Astrocyte (in vitro differentiated cells and primary cell): ENCODE results near the gene OR1L6. TPM values are rescaled to one million over a fixed set of nuclear protein-coding genes. Genes with fewer than 3 reads are reported as not detected.

Experiments used
- DNase-seq: peaks from one replicate; pipeline ENCODE4 v3.0.0-alpha.2; 2010; ENCODE audit warnings: low read depth
- FAIRE-seq: peaks from 2 replicates; lab custom pipeline; 2011; peaks lifted over from hg19 to GRCh38; lab: Jason Lieb, UNC
- H2AFZ ChIP-seq: 2 replicates; pipeline ENCODE4 v1.6.0; 2012; ENCODE audit warnings: low read depth, low read length, inconsistent platforms
- H3K27ac ChIP-seq: 2 replicates; pipeline ENCODE4 v1.5.1; 2011; ENCODE audit warnings: low read depth, low read length, inconsistent platforms
- H3K27me3 ChIP-seq: 2 replicates; pipeline ENCODE4 v1.6.0; 2011; ENCODE audit warnings: low read length, inconsistent platforms; ENCODE audit not compliant: insufficient read depth
- H3K36me3 ChIP-seq: 2 replicates; pipeline ENCODE4 v1.5.1; 2011; ENCODE audit warnings: low read length, inconsistent platforms; ENCODE audit not compliant: insufficient read depth
- H3K4me1 ChIP-seq: 2 replicates; pipeline ENCODE4 v1.5.1; 2011; ENCODE audit warnings: low read length, inconsistent platforms; ENCODE audit not compliant: insufficient read depth
- H3K4me2 ChIP-seq: 2 replicates; pipeline ENCODE4 v1.6.0; 2012; ENCODE audit warnings: low read length, inconsistent platforms
- H3K4me3 ChIP-seq: 2 replicates; pipeline ENCODE4 v1.5.1; 2011; ENCODE audit warnings: low read depth, mild to moderate bottlenecking, low read length, inconsistent platforms; ENCODE audit not compliant: insufficient read depth
- H3K79me2 ChIP-seq: 2 replicates; pipeline ENCODE4 v1.6.0; 2012; ENCODE audit warnings: mild to moderate bottlenecking, low read length, inconsistent platforms; ENCODE audit not compliant: insufficient read depth
- H3K9ac ChIP-seq: 2 replicates; pipeline ENCODE4 v1.6.0; 2012; ENCODE audit warnings: mild to moderate bottlenecking, low read length, inconsistent platforms
- H3K9me3 ChIP-seq: 2 replicates; pipeline ENCODE4 v1.5.1; 2012; ENCODE audit warnings: low read depth, mild to moderate bottlenecking, low read length, inconsistent platforms; ENCODE audit not compliant: insufficient read depth
- H4K20me1 ChIP-seq: 2 replicates; pipeline ENCODE4 v1.6.0; 2012; ENCODE audit warnings: low read length, inconsistent platforms; ENCODE audit not compliant: insufficient read depth
- H3K27ac Mint-ChIP-seq: one replicate; pipeline ENCODE4 v1.8.0; 2021; ENCODE audit warnings: mild to moderate bottlenecking, mixed read lengths; ENCODE audit not compliant: unreplicated experiment
- H3K27me3 Mint-ChIP-seq: one replicate; pipeline ENCODE4 v1.8.0; 2021; ENCODE audit warnings: low read depth, mixed read lengths; ENCODE audit not compliant: unreplicated experiment
- H3K36me3 Mint-ChIP-seq: one replicate; pipeline ENCODE4 v1.8.0; 2021; ENCODE audit warnings: low read depth, mixed read lengths; ENCODE audit not compliant: unreplicated experiment
- H3K4me1 Mint-ChIP-seq: one replicate; pipeline ENCODE4 v1.8.0; 2021; ENCODE audit warnings: low read depth, mixed read lengths; ENCODE audit not compliant: unreplicated experiment
- H3K4me3 Mint-ChIP-seq: one replicate; pipeline ENCODE4 v1.8.0; 2021; ENCODE audit warnings: mild to moderate bottlenecking, moderate library complexity, mixed read lengths; ENCODE audit not compliant: unreplicated experiment
- H3K9me3 Mint-ChIP-seq: one replicate; pipeline ENCODE4 v1.8.0; 2021; ENCODE audit warnings: mild to moderate bottlenecking, mixed read lengths; ENCODE audit not compliant: unreplicated experiment
- CTCF ChIP-seq: IDR thresholded peaks from 2 replicates; pipeline ENCODE4 v1.5.1; 2011; ENCODE audit warnings: low read depth, mild to moderate bottlenecking, inconsistent platforms, low read length, moderate library complexity; ENCODE audit not compliant: insufficient read depth
- EZH2 ChIP-seq: IDR thresholded peaks from 2 replicates; pipeline ENCODE4 v1.6.1; 2012; ENCODE audit warnings: mild to moderate bottlenecking, low read length, inconsistent platforms; ENCODE audit not compliant: insufficient read depth
- total RNA-seq: library from RNA; stranded (reverse); gene quantifications from 2 replicates; pipeline ENCODE4 v1.2.1, GENCODE V29; 2021

OR1L6 gene
- total RNA-seq, 1 donor from 2014 or later: not detected

- Mint-ChIP-seq H3K4me1 (no peaks in the 10 kb centered on the region), H3K9me3 (peaks cover 16% of the 10 kb centered on the region), H3K27ac (no peak overlapping the region), H3K4me3 (no peak overlapping the region), H3K27me3 (peaks cover 35% of the 10 kb centered on the region), H3K36me3 (no peaks in the 10 kb centered on the region)
- no peaks in the 10 kb centered on the region for H3K79me2 ChIP-seq
- no peak overlapping the region for H3K4me3 ChIP-seq
- H4K20me1 ChIP-seq: no peaks in the 10 kb centered on the region
- H3K27me3 ChIP-seq: no peaks in the 10 kb centered on the region
- TF ChIP-seq CTCF: no peak
- TF ChIP-seq EZH2: no peak
- H3K9me3 ChIP-seq: no peaks in the 10 kb centered on the region
- no peak overlapping the region for H3K27ac ChIP-seq
- H3K4me1 ChIP-seq: no peaks in the 10 kb centered on the region
- H3K9ac ChIP-seq: no peak overlapping the region
- no peak for DNase-seq
- no peak for FAIRE-seq
- no peaks in the 10 kb centered on the region for H3K36me3 ChIP-seq
- H2AFZ ChIP-seq: no peak overlapping the region
- no peak overlapping the region for H3K4me2 ChIP-seq
These were observed 55.4 kb downstream of the OR1L6 start for GRCh38 chr9:122797316-122798063.

Other genes starting within 250 kb of the OR1L6 start
- gene OR1J2, start 231.5 kb upstream of the OR1L6 start, total RNA-seq: not detected in 2 replicates
- gene OR1J4, start 223.2 kb upstream of the OR1L6 start, total RNA-seq: not detected in 2 replicates
- gene OR1N1, start 215.0 kb upstream of the OR1L6 start, total RNA-seq: not detected in 2 replicates
- not detected in 2 replicates for gene OR1N2, start 189.2 kb upstream of the OR1L6 start, total RNA-seq
- not detected in 2 replicates for gene OR1L8, start 158.9 kb upstream of the OR1L6 start, total RNA-seq
- gene OR1Q1, start 127.6 kb upstream of the OR1L6 start, total RNA-seq: not detected in 2 replicates
- not detected in 2 replicates for gene OR1B1, start 84.7 kb upstream of the OR1L6 start, total RNA-seq
- gene OR1L1, start 80.6 kb upstream of the OR1L6 start, total RNA-seq: not detected in 2 replicates
- gene OR1L3, start 67.2 kb upstream of the OR1L6 start, total RNA-seq: not detected in 2 replicates
- gene OR1L4, start 18.3 kb upstream of the OR1L6 start, total RNA-seq: not detected in 2 replicates
- not detected in 2 replicates for gene OR5C1, start 46.6 kb downstream of the OR1L6 start, total RNA-seq
- not detected in 2 replicates for gene OR1K1, start 57.8 kb downstream of the OR1L6 start, total RNA-seq
- 21.5 and 23.9 TPM in 2 replicates for gene PDCL, start 86.3 kb downstream of the OR1L6 start, total RNA-seq
- gene RC3H2, start 163.1 kb downstream of the OR1L6 start, total RNA-seq: 68.2 and 69.0 TPM in 2 replicates
- gene ZBTB6, start 171.0 kb downstream of the OR1L6 start, total RNA-seq: 7.4 and 8.5 TPM in 2 replicates
- 6.2 and 6.5 TPM in 2 replicates for gene ZBTB26, start 189.2 kb downstream of the OR1L6 start, total RNA-seq
- gene RABGAP1, start 198.7 kb downstream of the OR1L6 start, total RNA-seq: 44.7 and 48.3 TPM in 2 replicates